ENCODE data around the gene TMEM236.

The TMEM236 gene

GRCh38 chr10:17831341-17831740 lies 79.3 kb downstream of the TMEM236 start:
- no peak overlapping the region for H3K4me3 ChIP-seq (ENCODE audit: low read depth, low read length)
- DNase-seq (ENCODE audit: low read depth): no peak
- no peak for TF ChIP-seq CTCF (IDR thresholded peaks at IDR 0.05; ENCODE audit: insufficient read depth, low read depth, low read length, missing control alignments)

GRCh38 chr10:17831896-17832295 lies 79.9 kb downstream of the TMEM236 start:
- no peak overlapping the region for H3K4me3 ChIP-seq (ENCODE audit: low read depth, low read length)
- TF ChIP-seq CTCF (IDR thresholded peaks at IDR 0.05; ENCODE audit: insufficient read depth, low read depth, low read length, missing control alignments): no peak
- no peak for DNase-seq (ENCODE audit: low read depth)

GRCh38 chr10:17833656-17834055 lies 81.7 kb downstream of the TMEM236 start:
- H3K4me3 ChIP-seq (ENCODE audit: low read depth, low read length): no peak overlapping the region
- TF ChIP-seq CTCF (IDR thresholded peaks at IDR 0.05; ENCODE audit: insufficient read depth, low read depth, low read length, missing control alignments): no peak
- no peak for DNase-seq (ENCODE audit: low read depth)

GRCh38 chr10:17835688-17836087 lies 83.7 kb downstream of the TMEM236 start:
- no peak for TF ChIP-seq CTCF (IDR thresholded peaks at IDR 0.05; ENCODE audit: insufficient read depth, low read depth, low read length, missing control alignments)
- DNase-seq (ENCODE audit: low read depth): no peak
- no peak overlapping the region for H3K4me3 ChIP-seq (ENCODE audit: low read depth, low read length)

- TF ChIP-seq CTCF (IDR thresholded peaks at IDR 0.05; ENCODE audit: insufficient read depth, low read depth, low read length, missing control alignments): no peak
- no peak for DNase-seq (ENCODE audit: low read depth)
These were observed 84.9 kb downstream of the TMEM236 start for GRCh38 chr10:17836942-17837341.

GRCh38 chr10:17838080-17838648 lies 86.2 kb downstream of the TMEM236 start:
- no peak overlapping the region for H3K4me3 ChIP-seq (ENCODE audit: low read depth, low read length)
- TF ChIP-seq CTCF (IDR thresholded peaks at IDR 0.05; ENCODE audit: insufficient read depth, low read depth, low read length, missing control alignments): no peak
- no peak for DNase-seq (ENCODE audit: low read depth)

More at GRCh38 chr10:17836942-17837341, 84.9 kb downstream of the TMEM236 start:
- H3K4me3 ChIP-seq (ENCODE audit: low read depth, low read length): no peak overlapping the region

- TF ChIP-seq CTCF (IDR thresholded peaks at IDR 0.05; ENCODE audit: insufficient read depth, low read depth, low read length, missing control alignments): no peak
- H3K4me3 ChIP-seq (ENCODE audit: low read depth, low read length): no peak overlapping the region
- no peak for DNase-seq (ENCODE audit: low read depth)
These were observed 89.0 kb downstream of the TMEM236 start for GRCh38 chr10:17841050-17841449.

Measured in GM12865 (cell line).